Keratinocyte (primary cell): ENCODE results near the gene FAM3C. TPM values are rescaled to one million over a fixed set of nuclear protein-coding genes. Genes with fewer than 3 reads are reported as not detected.

Experiments
- DNase-seq: peaks from one replicate; pipeline ENCODE4 v3.0.0-alpha.2; 2011; ENCODE audit warnings: low read depth, missing footprints, low spot score
- FAIRE-seq: peaks from 2 replicates; lab custom pipeline; 2011; peaks lifted over from hg19 to GRCh38; lab: Jason Lieb, UNC
- H2AFZ ChIP-seq: 2 replicates; pipeline ENCODE4 v1.6.0; 2012; ENCODE audit warnings: low read length, control low read depth, inconsistent platforms; ENCODE audit not compliant: control insufficient read depth
- H3K27ac ChIP-seq: 2 replicates; pipeline ENCODE4 v1.5.1; 2011; ENCODE audit warnings: low read length; ENCODE audit not compliant: control insufficient read depth, insufficient read depth
- H3K27me3 ChIP-seq: 3 replicates; pipeline ENCODE4 v1.6.0; 2011; ENCODE audit warnings: low read length; ENCODE audit not compliant: control insufficient read depth, insufficient read depth; ENCODE audit errors: extremely low read depth
- H3K36me3 ChIP-seq, 2 experiments: 2 replicates in 1 of 2; 3 replicates in 1 of 2; pipeline ENCODE4 v1.5.1; 2011; ENCODE audit warnings: low read length in 2 of 2, mild to moderate bottlenecking in 1 of 2; ENCODE audit not compliant: control insufficient read depth in 2 of 2, insufficient read depth in 2 of 2; ENCODE audit errors: extremely low read depth in 1 of 2
- H3K4me1 ChIP-seq: 3 replicates; pipeline ENCODE4 v1.5.1; 2011; ENCODE audit warnings: low read length; ENCODE audit not compliant: control insufficient read depth, insufficient read depth; ENCODE audit errors: extremely low read depth
- H3K4me2 ChIP-seq: 3 replicates; pipeline ENCODE4 v1.6.0; 2011; ENCODE audit warnings: low read depth, low read length; ENCODE audit not compliant: control insufficient read depth, insufficient read depth; ENCODE audit errors: extremely low read depth
- H3K4me3 ChIP-seq, 3 experiments: fragments of 200-600 bp in 1 of 3; sonication (generic) in 1 of 3; 2 replicates in 2 of 3; 3 replicates in 1 of 3; pipeline ENCODE4 v1.5.1; 2011 to 2016; ENCODE audit warnings: low read length in 3 of 3, mild to moderate bottlenecking in 3 of 3, control low read depth in 2 of 3, inconsistent platforms in 1 of 3, low read depth in 1 of 3, mixed read lengths in 1 of 3, mixed run types in 1 of 3, moderate library complexity in 1 of 3; ENCODE audit not compliant: control insufficient read depth in 2 of 3, insufficient read depth in 2 of 3; ENCODE audit errors: extremely low read depth in 1 of 3
- H3K79me2 ChIP-seq: 2 replicates; pipeline ENCODE4 v1.6.0; 2012; ENCODE audit warnings: low read length; ENCODE audit not compliant: control insufficient read depth, insufficient read depth
- H3K9ac ChIP-seq: 3 replicates; pipeline ENCODE4 v1.6.0; 2011; ENCODE audit warnings: low read length; ENCODE audit not compliant: control insufficient read depth, insufficient read depth; ENCODE audit errors: extremely low read depth
- H3K9me1 ChIP-seq: 3 replicates; pipeline ENCODE4 v1.6.0; 2011; ENCODE audit warnings: low read length; ENCODE audit not compliant: control insufficient read depth, insufficient read depth; ENCODE audit errors: extremely low read depth
- H3K9me3 ChIP-seq: 2 replicates; pipeline ENCODE4 v1.5.1; 2012; ENCODE audit warnings: low read depth, low read length; ENCODE audit not compliant: control insufficient read depth
- H4K20me1 ChIP-seq: 3 replicates; pipeline ENCODE4 v1.6.0; 2011; ENCODE audit warnings: low read length; ENCODE audit not compliant: control insufficient read depth, insufficient read depth; ENCODE audit errors: extremely low read depth
- CTCF ChIP-seq, 3 experiments: IDR thresholded peaks in 1 of 3; conservative IDR thresholded peaks in 1 of 3; optimal IDR thresholded peaks in 1 of 3; 2 replicates in 2 of 3; 3 replicates in 1 of 3; pipeline versions ENCODE3 to v1.5.1; 2011; ENCODE audit warnings: low read length in 3 of 3, mild to moderate bottlenecking in 3 of 3, moderate library complexity in 2 of 3, control low read depth in 1 of 3, inconsistent platforms in 1 of 3; ENCODE audit not compliant: insufficient read depth in 2 of 3; ENCODE audit errors: extremely low read depth in 1 of 3
- EZH2 ChIP-seq: IDR thresholded peaks from one replicate; pipeline ENCODE4 v1.6.1; 2012; ENCODE audit warnings: inconsistent platforms, mild to moderate bottlenecking, low read length, moderate library complexity
- dilution Hi-C: fragments of 300-500 bp; cut with MboI; formaldehyde crosslinking; loops from one replicate; pipeline ENCODE4 v1.7.0; 2020; ENCODE audit warnings: low sequenced_read_pairs; ENCODE audit not compliant: extremely low pct_ligation_motif_present
- polyA plus RNA-seq, 5 experiments: library from polyadenylated mRNA; depleted of rRNA in 3 of 5; stranded (reverse) in 3 of 5; stranded (forward) in 1 of 5; unstranded in 1 of 5; fragments of >200 nt; gene quantifications; 1 replicate in 1 of 5; 2 replicates in 3 of 5; 3 replicates in 1 of 5; pipeline versions ENCODE4 v1.2.1 to v1.2.3, GENCODE V29; 2011 to 2012; ENCODE audit warnings: missing spikeins in 2 of 5, low read depth in 1 of 5, low replicate concordance in 1 of 5

The FAM3C gene
- polyA plus RNA-seq, 1 donor (not counting 4 experiments of a cell fraction or from before 2014, with no cell fraction given), result 93.5 TPM

DNA sequence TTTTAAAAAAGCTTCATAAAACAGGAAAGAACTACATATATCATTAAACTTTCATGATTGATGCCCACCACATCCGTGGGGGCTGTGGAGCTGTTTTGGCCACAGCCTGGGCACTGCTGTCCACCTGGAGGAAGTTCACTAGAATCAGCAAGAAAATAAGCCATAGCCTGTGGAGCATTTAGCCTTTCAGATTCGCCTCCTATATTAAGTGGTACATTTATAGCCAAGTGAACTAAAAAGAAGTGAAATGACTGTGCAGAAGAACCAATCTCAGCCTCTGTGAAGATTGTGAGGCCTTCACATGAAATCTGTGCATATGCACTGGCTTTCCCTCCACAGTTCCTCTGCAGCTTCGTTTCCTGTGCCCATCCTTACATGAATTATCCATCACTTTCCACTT lies 43.8 kb downstream of the FAM3C start:
- FAIRE-seq (no peak), DNase-seq (no peak)
- Histone ChIP-seq H3K4me2 (no peak overlapping the region), H3K4me1 (no peaks in the 10 kb centered on the region), H3K9me3 (no peaks in the 10 kb centered on the region), H3K27ac (no peak overlapping the region), H2AFZ (no peak overlapping the region), H3K79me2 (no peaks in the 10 kb centered on the region), H3K9ac (no peak overlapping the region), H3K9me1 (no peaks in the 10 kb centered on the region), H4K20me1 (no peaks in the 10 kb centered on the region), H3K4me3 (no peak overlapping the region), H3K36me3 (peaks cover 4 to 15% of the 10 kb centered on the region in 2 experiments), H3K27me3 (no peaks in the 10 kb centered on the region)
- dilution Hi-C loops, result no loop called here
- TF ChIP-seq CTCF (optimal IDR thresholded peaks at IDR 0.05 in 1 of 3, IDR thresholded peaks at IDR 0.05 in 1 of 3, conservative IDR thresholded peaks at IDR 0.05 in 1 of 3; ENCODE audit: extremely low read depth in 1 of 3, insufficient read depth in 2 of 3, low read length in 3 of 3), result no peak
- TF ChIP-seq EZH2, result no peak

GRCh38 chr7:121351682-121352081 lies 44.4 kb downstream of the FAM3C start:
- no peaks in the 10 kb centered on the region for H3K79me2 ChIP-seq
- no peak overlapping the region for H3K9ac ChIP-seq
- H3K4me3 ChIP-seq, result no peak overlapping the region
- no peaks in the 10 kb centered on the region for H3K9me1 ChIP-seq
- dilution Hi-C loops, result no loop called here
- TF ChIP-seq EZH2, result no peak
- TF ChIP-seq CTCF (optimal IDR thresholded peaks at IDR 0.05 in 1 of 3, IDR thresholded peaks at IDR 0.05 in 1 of 3, conservative IDR thresholded peaks at IDR 0.05 in 1 of 3; ENCODE audit: extremely low read depth in 1 of 3, insufficient read depth in 2 of 3, low read length in 3 of 3), result peak in 1 of 3 experiments; percentile 10
- H3K4me2 ChIP-seq, result no peak overlapping the region
- no peaks in the 10 kb centered on the region for H3K9me3 ChIP-seq
- no peak overlapping the region for H2AFZ ChIP-seq
- FAIRE-seq (no peak), DNase-seq (no peak)
- H3K36me3 ChIP-seq, result peaks cover 7 to 15% of the 10 kb centered on the region in 2 experiments
- no peaks in the 10 kb centered on the region for H4K20me1 ChIP-seq
- H3K27ac ChIP-seq, result no peak overlapping the region
- H3K4me1 ChIP-seq, result no peaks in the 10 kb centered on the region
- no peaks in the 10 kb centered on the region for H3K27me3 ChIP-seq
